Measurements from ENCODE around the gene SULF2. TPM values are rescaled to one million over a fixed set of nuclear protein-coding genes. Genes with fewer than 3 reads are reported as not detected.
"Not testable (repeated sequence)": the region's sequence is repeated elsewhere in the genome, so short reads cannot be mapped to it uniquely, and the experiment has no call there.

Gene SULF2
- total RNA-seq, 2 experiments from 2014 or later, result 0.96 to 1.3 TPM

DNA sequence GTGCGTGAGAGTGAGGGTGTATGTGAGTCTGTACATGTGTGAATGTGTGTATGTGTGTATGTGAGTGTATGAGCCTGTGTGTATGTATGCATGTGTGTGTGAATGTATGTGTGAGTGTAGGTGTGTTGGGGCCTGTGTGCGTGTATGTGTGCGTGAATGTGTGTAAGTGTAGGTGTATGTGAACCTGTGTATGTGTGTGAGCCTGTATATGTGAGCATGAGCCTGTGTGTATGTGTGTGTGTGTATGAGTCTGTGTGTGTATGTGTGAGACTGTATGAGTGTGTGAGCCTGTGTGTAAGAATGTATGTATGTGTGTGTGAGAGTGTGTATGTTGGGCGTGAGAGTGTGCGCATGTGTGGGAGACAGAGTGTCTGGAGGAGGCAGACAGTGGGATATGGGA is 15.8 kb upstream of the SULF2 start:
- DNase-seq, result no peak
- CTCF ChIA-PET, result no interaction called here
- intact Hi-C loops (cut with micrococcal nuclease), result no loop called here
- H3K36me3 Mint-ChIP-seq (ENCODE audit: low read depth), result no peaks in the 10 kb centered on the region
- no peaks in the 10 kb centered on the region for H3K4me1 Mint-ChIP-seq (ENCODE audit: low read depth)
- no peak overlapping the region for H3K4me3 Mint-ChIP-seq
- peaks cover 3% of the 10 kb centered on the region for H3K27me3 Mint-ChIP-seq (ENCODE audit: low read depth)
- H3K27ac Mint-ChIP-seq, result no peak overlapping the region
- H3K9me3 Mint-ChIP-seq, result no peaks in the 10 kb centered on the region

GRCh38 chr20:47800623-47801022 is 15.3 kb upstream of the SULF2 start:
- Mint-ChIP-seq H3K9me3 (no peaks in the 10 kb centered on the region), H3K27me3 (ENCODE audit: low read depth) (peaks cover 3% of the 10 kb centered on the region), H3K27ac (no peak overlapping the region), H3K4me3 (no peak overlapping the region), H3K4me1 (ENCODE audit: low read depth) (no peaks in the 10 kb centered on the region), H3K36me3 (ENCODE audit: low read depth) (no peaks in the 10 kb centered on the region)
- no peak for DNase-seq
- intact Hi-C loops (cut with micrococcal nuclease), result no loop called here
- CTCF ChIA-PET, result no interaction called here

DNA sequence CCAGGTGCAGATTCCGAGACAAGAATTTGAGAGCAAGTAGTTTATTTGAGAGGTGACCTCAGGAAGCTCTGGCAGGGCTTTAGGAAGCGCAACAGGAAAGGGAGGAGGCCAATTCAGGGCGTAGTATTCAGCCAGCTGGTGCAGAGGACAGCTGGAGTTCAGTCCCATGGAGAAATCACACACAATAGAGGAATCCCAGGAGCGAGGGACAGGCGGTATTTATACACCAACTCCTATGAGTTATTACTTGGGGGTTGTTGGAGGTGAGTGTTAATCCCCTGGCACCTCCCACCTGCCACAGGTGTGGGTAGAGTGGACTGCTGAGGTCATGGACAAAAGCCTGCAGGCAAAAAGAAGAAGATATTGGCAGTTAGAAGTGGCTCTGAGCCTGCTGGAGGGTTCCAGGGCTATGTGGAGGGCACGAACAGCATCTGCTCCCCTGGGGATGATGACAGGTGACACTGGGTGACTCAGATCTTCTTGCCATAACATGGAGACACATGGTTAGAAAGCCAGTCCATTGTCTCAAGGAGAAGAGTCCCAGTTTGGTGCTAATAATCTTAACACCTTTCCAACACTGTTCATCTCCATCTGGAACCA is 13.9 kb upstream of the SULF2 start:
- Mint-ChIP-seq H3K4me3 (no peak overlapping the region), H3K36me3 (ENCODE audit: low read depth) (no peaks in the 10 kb centered on the region), H3K4me1 (ENCODE audit: low read depth) (no peaks in the 10 kb centered on the region), H3K27ac (no peak overlapping the region), H3K27me3 (ENCODE audit: low read depth) (no peaks in the 10 kb centered on the region), H3K9me3 (no peaks in the 10 kb centered on the region)
- intact Hi-C loops (cut with micrococcal nuclease), result no loop called here
- CTCF ChIA-PET, result no interaction called here
- DNase-seq, result no peak

GRCh38 chr20:47796971-47797370 is 11.7 kb upstream of the SULF2 start:
- CTCF ChIA-PET, result no interaction called here

GRCh38 chr20:47795214-47795907 is 10.1 kb upstream of the SULF2 start:
- no peaks in the 10 kb centered on the region for H3K27me3 Mint-ChIP-seq (ENCODE audit: low read depth)
- H3K36me3 Mint-ChIP-seq (ENCODE audit: low read depth), result no peaks in the 10 kb centered on the region
- H3K4me1 Mint-ChIP-seq (ENCODE audit: low read depth), result no peaks in the 10 kb centered on the region
- H3K27ac Mint-ChIP-seq, result no peak overlapping the region
- CTCF ChIA-PET, result no interaction called here
- intact Hi-C loops (cut with micrococcal nuclease), result no loop called here
- no peak for DNase-seq
- H3K4me3 Mint-ChIP-seq, result no peak overlapping the region
- H3K9me3 Mint-ChIP-seq, result no peaks in the 10 kb centered on the region

More at GRCh38 chr20:47796971-47797370, 11.7 kb upstream of the SULF2 start:
- Mint-ChIP-seq H3K27ac (no peak overlapping the region), H3K36me3 (ENCODE audit: low read depth) (no peaks in the 10 kb centered on the region), H3K9me3 (no peaks in the 10 kb centered on the region), H3K4me3 (no peak overlapping the region), H3K27me3 (ENCODE audit: low read depth) (no peaks in the 10 kb centered on the region), H3K4me1 (ENCODE audit: low read depth) (no peaks in the 10 kb centered on the region)
- no peak for DNase-seq
- intact Hi-C loops (cut with micrococcal nuclease), result no loop called here

- CTCF ChIA-PET; DNase-seq; H3K36me3 Mint-ChIP-seq (ENCODE audit: low read depth); H3K4me3 Mint-ChIP-seq; H3K27me3 Mint-ChIP-seq (ENCODE audit: low read depth); H3K4me1 Mint-ChIP-seq (ENCODE audit: low read depth); H3K9me3 Mint-ChIP-seq; intact Hi-C loops (cut with micrococcal nuclease); H3K27ac Mint-ChIP-seq: not testable (repeated sequence)
These were observed 9.0 kb upstream of the SULF2 start for GRCh38 chr20:47794264-47794663.

DNA sequence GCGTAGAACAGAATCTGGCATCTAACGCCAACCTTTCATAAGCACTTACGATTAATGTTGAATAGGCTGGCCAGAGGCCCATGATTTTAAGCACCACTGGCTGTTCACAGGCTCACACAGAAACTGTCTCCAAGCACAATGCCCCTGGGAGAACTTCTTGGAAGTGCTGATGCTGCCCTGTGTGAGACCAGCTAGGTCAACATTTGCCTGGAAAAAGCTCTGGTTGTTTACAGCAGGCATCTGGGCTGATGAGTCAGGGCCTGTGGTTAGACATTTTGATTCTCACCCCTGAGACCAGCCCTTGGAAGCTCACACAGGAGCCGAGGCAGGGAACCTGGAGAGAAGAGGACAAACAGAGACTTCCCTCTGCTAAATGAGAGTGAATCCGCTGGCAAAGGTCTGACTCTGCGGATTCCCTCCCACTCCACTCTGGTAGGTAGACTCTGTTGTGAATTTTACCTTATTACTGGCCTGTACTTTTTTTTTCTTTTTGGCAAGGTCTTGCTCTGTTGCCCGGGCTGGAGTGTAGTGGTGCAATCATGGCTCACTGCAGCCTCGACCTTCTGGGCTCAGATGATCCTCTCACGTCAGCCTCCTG is 6.8 kb upstream of the SULF2 start:
- no peak overlapping the region for H3K4me3 Mint-ChIP-seq
- H3K9me3 Mint-ChIP-seq, result no peaks in the 10 kb centered on the region
- no peak overlapping the region for H3K27ac Mint-ChIP-seq
- H3K27me3 Mint-ChIP-seq (ENCODE audit: low read depth), result peaks cover 15% of the 10 kb centered on the region
- H3K4me1 Mint-ChIP-seq (ENCODE audit: low read depth), result no peaks in the 10 kb centered on the region
- DNase-seq, result no peak
- intact Hi-C loops (cut with micrococcal nuclease), result no loop called here
- H3K36me3 Mint-ChIP-seq (ENCODE audit: low read depth), result no peaks in the 10 kb centered on the region
- CTCF ChIA-PET, result no interaction called here

- Mint-ChIP-seq H3K4me1 (ENCODE audit: low read depth) (peaks cover 5% of the 10 kb centered on the region), H3K27me3 (ENCODE audit: low read depth) (peaks cover 24% of the 10 kb centered on the region), H3K4me3 (no peak overlapping the region), H3K9me3 (no peaks in the 10 kb centered on the region), H3K36me3 (ENCODE audit: low read depth) (no peaks in the 10 kb centered on the region), H3K27ac (no peak overlapping the region)
- CTCF ChIA-PET, result no interaction called here
- intact Hi-C loops (cut with micrococcal nuclease), result no loop called here
- DNase-seq, result no peak
These were observed 5.9 kb upstream of the SULF2 start for GRCh38 chr20:47791084-47791599.

DNA sequence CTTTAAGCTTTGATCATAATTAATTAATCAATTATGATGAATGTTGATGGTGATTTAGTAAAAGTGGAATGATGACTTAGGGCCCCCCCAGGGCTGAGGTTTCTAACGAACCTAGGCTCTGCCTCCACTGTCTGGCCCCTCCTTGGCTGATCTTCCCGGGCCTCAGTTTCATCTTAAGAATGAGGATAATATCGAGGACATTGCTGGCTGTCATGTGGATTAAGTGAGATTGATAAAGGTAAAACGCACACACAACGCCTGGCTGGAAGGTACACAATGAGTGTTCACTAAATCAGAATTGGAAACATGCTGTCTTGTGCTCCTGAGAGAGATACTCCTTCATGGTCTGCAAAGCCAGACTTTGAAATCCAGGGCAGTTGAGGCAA is 5.3 kb upstream of the SULF2 start:
- Mint-ChIP-seq H3K4me3 (no peak overlapping the region), H3K27me3 (ENCODE audit: low read depth) (peaks cover 29% of the 10 kb centered on the region), H3K36me3 (ENCODE audit: low read depth) (no peaks in the 10 kb centered on the region), H3K27ac (no peak overlapping the region), H3K9me3 (no peaks in the 10 kb centered on the region), H3K4me1 (ENCODE audit: low read depth) (peaks cover 9% of the 10 kb centered on the region)
- intact Hi-C loops (cut with micrococcal nuclease), result no loop called here
- no peak for DNase-seq
- CTCF ChIA-PET, result no interaction called here

DNA sequence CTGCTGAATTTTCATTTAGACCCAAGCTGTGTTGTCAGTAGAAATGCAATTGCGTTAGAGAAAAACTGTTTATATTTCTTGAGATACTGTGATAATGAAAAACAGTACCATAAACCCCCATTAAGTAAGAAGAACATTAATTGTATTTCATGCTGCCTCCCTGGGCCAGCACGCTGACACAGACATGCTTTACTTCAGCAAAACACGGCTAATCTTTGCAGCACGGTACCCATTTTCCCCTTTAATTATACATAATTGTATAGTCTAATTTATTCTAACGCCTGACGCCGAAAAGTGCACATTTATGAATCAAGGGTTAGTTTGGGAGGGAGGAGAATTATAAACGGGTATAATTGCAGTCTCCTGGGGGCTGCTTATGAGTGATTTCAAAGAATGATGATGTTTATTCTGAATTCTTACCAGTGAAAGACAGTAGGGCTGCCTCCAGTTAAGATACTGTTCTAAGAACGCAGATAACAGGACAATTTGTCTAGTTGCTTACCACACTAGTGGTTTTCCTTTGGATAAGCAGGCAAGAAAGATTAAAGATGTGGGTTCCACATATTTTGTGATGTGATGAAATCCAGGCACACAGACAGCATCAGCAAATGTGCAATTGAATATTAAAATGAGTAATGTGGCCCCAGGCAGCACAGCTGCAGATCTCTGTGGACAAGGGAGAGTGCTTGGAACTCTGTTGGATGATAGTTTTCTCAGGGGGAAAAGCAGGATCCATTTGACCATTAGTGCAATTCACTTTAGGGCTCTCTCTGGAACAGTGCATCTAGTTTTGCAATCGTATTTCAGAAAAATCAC is 4.7 kb upstream of the SULF2 start:
- intact Hi-C loops (cut with micrococcal nuclease), result no loop called here
- no peak for DNase-seq
- H3K36me3 Mint-ChIP-seq (ENCODE audit: low read depth), result no peaks in the 10 kb centered on the region
- peaks cover 29% of the 10 kb centered on the region for H3K27me3 Mint-ChIP-seq (ENCODE audit: low read depth)
- no peaks in the 10 kb centered on the region for H3K9me3 Mint-ChIP-seq
- peaks cover 9% of the 10 kb centered on the region for H3K4me1 Mint-ChIP-seq (ENCODE audit: low read depth)
- H3K27ac Mint-ChIP-seq, result no peak overlapping the region
- CTCF ChIA-PET, result no interaction called here
- no peak overlapping the region for H3K4me3 Mint-ChIP-seq

DNA sequence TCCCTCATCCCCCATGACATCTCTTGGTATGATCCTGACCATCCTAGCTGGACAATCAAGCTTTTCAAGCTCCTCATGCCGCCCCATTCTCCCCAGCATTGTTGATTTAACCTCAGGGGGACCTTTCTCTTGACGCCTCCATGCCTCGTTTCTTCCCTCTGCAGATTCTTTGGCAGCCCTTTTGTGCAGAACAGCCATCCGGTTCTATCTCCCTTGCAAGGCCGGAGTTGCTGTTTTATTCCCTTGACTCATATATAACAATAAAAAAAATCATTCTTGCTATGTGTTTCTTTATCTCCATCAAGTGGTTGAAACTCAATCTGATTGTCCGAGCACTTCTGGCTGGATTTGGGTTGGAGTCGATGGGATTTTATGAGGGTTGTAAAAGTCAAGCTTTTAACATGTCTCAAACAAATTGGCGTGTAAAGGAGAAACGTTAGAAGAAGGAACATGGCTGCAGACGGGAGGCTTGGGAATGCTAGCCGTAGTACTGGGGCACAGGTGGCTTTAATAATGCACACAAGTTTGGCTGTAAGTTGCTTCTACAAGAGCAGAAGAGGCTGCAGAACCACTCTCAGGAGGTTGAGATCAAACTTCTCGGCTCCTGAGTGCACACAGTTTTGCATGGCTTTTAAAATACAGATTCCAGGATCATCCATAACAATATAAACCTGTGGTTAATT is 3.9 kb upstream of the SULF2 start:
- H3K36me3 Mint-ChIP-seq (ENCODE audit: low read depth), result no peaks in the 10 kb centered on the region
- H3K4me3 Mint-ChIP-seq, result no peak overlapping the region
- peaks cover 13% of the 10 kb centered on the region for H3K4me1 Mint-ChIP-seq (ENCODE audit: low read depth)
- CTCF ChIA-PET, result no interaction called here
- no peak for DNase-seq
- H3K9me3 Mint-ChIP-seq, result no peaks in the 10 kb centered on the region
- intact Hi-C loops (cut with micrococcal nuclease), result no loop called here
- peaks cover 33% of the 10 kb centered on the region for H3K27me3 Mint-ChIP-seq (ENCODE audit: low read depth)
- H3K27ac Mint-ChIP-seq, result no peak overlapping the region

DNA sequence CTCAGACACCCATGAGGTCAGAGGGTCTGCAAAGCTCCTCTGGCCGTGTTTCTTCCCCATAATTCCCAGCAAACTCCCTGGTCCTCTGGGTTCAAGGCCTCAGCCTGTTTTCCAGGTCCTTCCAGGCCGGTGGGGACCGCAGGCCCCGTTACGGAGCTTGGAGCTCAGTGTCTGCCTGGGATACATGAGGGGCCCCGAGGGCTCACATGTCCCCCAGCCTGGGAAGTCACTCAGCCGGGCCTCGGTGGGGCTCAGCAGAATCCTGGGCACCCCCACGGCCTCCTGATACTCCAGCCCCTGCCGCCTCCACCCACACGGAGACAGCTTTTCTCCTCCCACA is 3.4 kb upstream of the SULF2 start:
- intact Hi-C loops (cut with micrococcal nuclease), result no loop called here
- Mint-ChIP-seq H3K27me3 (ENCODE audit: low read depth) (peaks cover 38% of the 10 kb centered on the region), H3K9me3 (no peaks in the 10 kb centered on the region), H3K27ac (no peak overlapping the region), H3K36me3 (ENCODE audit: low read depth) (no peaks in the 10 kb centered on the region), H3K4me1 (ENCODE audit: low read depth) (peaks cover 18% of the 10 kb centered on the region), H3K4me3 (no peak overlapping the region)
- no peak for DNase-seq
- CTCF ChIA-PET, result no interaction called here

All from activated naive CD4-positive, alpha-beta T cell treated with anti-CD3 and anti-CD28 coated beads for 36 hours (primary cell).